GM10266 (cell line): ENCODE results near the gene PLEKHN1.

ENCODE experiments used
- DNase-seq: peaks from one replicate; pipeline ENCODE4 v3.0.0; 2012; ENCODE audit errors: extremely low spot score
- TF ChIP-seq, protein P1 (sequence below): IDR thresholded peaks from 2 replicates; pipeline ENCODE4 v1.5.1; 2012; ENCODE audit warnings: mild to moderate bottlenecking, low read depth; ENCODE audit not compliant: control insufficient read depth, insufficient read depth; ENCODE audit errors: missing control alignments

The PLEKHN1 gene

GRCh38 chr1:947958-948357 lies 18.3 kb upstream of the PLEKHN1 start:
- TF ChIP-seq, protein P1, sequence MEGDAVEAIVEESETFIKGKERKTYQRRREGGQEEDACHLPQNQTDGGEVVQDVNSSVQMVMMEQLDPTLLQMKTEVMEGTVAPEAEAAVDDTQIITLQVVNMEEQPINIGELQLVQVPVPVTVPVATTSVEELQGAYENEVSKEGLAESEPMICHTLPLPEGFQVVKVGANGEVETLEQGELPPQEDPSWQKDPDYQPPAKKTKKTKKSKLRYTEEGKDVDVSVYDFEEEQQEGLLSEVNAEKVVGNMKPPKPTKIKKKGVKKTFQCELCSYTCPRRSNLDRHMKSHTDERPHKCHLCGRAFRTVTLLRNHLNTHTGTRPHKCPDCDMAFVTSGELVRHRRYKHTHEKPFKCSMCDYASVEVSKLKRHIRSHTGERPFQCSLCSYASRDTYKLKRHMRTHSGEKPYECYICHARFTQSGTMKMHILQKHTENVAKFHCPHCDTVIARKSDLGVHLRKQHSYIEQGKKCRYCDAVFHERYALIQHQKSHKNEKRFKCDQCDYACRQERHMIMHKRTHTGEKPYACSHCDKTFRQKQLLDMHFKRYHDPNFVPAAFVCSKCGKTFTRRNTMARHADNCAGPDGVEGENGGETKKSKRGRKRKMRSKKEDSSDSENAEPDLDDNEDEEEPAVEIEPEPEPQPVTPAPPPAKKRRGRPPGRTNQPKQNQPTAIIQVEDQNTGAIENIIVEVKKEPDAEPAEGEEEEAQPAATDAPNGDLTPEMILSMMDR, result no peak
- no peak for DNase-seq

DNA sequence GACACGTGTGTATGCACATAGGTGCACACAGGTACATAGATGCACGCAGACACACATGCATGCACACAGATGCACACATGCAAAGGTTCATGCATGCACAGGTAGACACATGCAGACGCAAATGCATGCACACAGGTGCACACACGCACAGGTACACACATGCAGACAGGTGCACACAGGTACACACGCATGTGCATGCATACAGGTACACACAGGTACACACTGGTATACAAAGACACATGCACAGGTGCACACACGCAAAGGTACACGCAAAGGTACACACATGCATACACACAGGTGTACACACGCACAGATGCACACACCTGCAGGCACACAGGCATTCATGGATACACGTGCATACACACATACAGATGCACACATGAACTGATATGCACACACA lies 16.0 kb upstream of the PLEKHN1 start:
- DNase-seq, result no peak
- TF ChIP-seq, protein P1, result no peak

- DNase-seq, result no peak
- TF ChIP-seq, protein P1, result no peak
Measured at GRCh38 chr1:950881-951280, 15.4 kb upstream of the PLEKHN1 start.

- DNase-seq, result no peak
- TF ChIP-seq, protein P1, result peak; percentile 21
Measured at GRCh38 chr1:951364-951763, 14.9 kb upstream of the PLEKHN1 start.

- TF ChIP-seq, protein P1, result no peak
- DNase-seq, result no peak
Measured at GRCh38 chr1:952201-952600, 14.1 kb upstream of the PLEKHN1 start.

GRCh38 chr1:952603-953002 lies 13.7 kb upstream of the PLEKHN1 start:
- DNase-seq, result no peak
- TF ChIP-seq, protein P1, result no peak

DNA sequence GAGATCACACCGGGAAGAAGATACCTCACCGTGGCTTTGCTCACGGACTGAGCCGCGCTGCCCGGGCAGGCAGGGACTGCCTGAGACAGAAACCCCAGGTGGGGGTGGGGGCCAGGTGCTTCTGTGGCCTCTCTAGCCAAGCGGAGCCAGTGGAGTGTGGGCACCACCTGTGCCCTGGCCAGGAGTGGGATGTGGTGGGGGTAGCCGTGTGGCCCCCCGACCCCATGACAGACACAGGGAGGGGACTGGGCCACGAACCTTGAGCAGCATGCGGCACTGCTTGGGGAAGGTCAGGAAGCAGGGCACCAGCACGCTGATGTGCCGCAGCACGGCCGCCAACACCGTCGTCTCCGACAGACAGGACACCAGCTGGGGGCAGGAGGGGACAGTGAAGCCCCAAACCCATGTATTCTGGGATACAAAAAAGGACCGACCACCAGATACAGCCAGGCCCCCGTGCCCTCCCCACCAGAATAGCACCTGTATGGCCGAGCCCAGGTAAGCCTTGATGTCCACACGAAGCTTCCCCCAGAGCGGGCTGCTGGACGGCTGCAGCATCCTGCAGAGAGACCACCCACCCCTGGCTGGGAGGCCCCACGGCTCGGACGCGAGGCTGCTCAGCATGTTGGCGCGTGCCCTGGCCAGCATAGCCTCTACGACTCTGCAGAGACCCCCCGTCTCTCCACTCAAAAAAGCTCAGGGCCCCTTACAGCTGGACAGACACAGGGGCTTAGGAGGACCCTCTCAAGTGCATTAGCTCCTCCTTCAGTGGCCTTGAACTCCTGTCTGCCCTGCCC lies 12.6 kb upstream of the PLEKHN1 start:
- TF ChIP-seq, protein P1, result no peak
- DNase-seq, result no peak
